Breast epithelium (tissue), 3 donors: ENCODE data around the gene PI4K2B.

Experiments
- POLR2AphosphoS5 ChIP-seq, 3 donors: sonication (generic); formaldehyde crosslinking; IDR thresholded peaks; one replicate each; pipeline ENCODE4 v1.6.1; 2017; ENCODE audit warnings: antibody characterized with exemption in 3 of 3
- TF ChIP-seq, protein P1 (sequence below), 3 donors: fragments of 450-650 bp; IDR thresholded peaks; one replicate each; pipeline ENCODE4 v1.5.1; 2016 to 2017; ENCODE audit warnings: antibody characterized with exemption in 3 of 3, mild to moderate bottlenecking in 3 of 3, moderate library complexity in 3 of 3

DNA sequence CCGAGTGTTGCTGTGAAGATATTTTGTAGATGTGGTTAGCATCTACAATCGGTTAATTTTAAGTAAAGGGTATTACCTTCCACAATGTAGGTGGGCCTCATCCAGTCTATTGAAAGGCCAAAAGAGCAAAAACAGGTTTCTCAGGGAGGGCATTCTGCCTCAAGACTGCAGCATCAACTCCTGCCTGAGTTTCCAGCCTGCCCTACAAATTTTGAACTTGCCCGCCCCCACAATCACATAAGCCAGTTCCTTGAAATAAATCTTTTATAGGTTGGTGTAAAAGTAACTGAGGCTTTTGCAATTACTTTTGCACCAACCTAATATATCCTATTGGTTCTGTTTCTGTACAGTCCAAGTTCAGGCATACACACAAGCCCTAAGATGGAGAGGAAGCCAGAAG is 22.1 kb upstream of the PI4K2B start:
- TF ChIP-seq POLR2AphosphoS5 (IDR thresholded peaks at IDR 0.05), result no peak
- TF ChIP-seq, protein P1, sequence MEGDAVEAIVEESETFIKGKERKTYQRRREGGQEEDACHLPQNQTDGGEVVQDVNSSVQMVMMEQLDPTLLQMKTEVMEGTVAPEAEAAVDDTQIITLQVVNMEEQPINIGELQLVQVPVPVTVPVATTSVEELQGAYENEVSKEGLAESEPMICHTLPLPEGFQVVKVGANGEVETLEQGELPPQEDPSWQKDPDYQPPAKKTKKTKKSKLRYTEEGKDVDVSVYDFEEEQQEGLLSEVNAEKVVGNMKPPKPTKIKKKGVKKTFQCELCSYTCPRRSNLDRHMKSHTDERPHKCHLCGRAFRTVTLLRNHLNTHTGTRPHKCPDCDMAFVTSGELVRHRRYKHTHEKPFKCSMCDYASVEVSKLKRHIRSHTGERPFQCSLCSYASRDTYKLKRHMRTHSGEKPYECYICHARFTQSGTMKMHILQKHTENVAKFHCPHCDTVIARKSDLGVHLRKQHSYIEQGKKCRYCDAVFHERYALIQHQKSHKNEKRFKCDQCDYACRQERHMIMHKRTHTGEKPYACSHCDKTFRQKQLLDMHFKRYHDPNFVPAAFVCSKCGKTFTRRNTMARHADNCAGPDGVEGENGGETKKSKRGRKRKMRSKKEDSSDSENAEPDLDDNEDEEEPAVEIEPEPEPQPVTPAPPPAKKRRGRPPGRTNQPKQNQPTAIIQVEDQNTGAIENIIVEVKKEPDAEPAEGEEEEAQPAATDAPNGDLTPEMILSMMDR (IDR thresholded peaks at IDR 0.05), result no peak
